Aorta (tissue), 5 donors: Measurements from ENCODE around the gene CRACR2A. TPM values are rescaled to one million over a fixed set of nuclear protein-coding genes. Genes with fewer than 3 reads are reported as not detected.

ENCODE experiments used
- ATAC-seq: fragments of 200-7000 bp; cut with Tn5 transposase; one replicate; pipeline ENCODE4 v1.9.1; 2022; ENCODE audit warnings: moderate library complexity; ENCODE audit not compliant: low FRiP score
- DNase-seq, 2 donors: peaks; one replicate each; pipeline ENCODE4 v3.0.0-alpha.2; 2020
- H3K27ac ChIP-seq, 2 donors: one replicate each; pipeline ENCODE4 v1.5.1; 2013; ENCODE audit warnings: low read length in 2 of 2, mild to moderate bottlenecking in 2 of 2, moderate library complexity in 2 of 2, control low read depth in 1 of 2, inconsistent platforms in 1 of 2, low read depth in 1 of 2
- H3K27me3 ChIP-seq, 2 donors: one replicate each; pipeline ENCODE4 v1.6.1; 2013; ENCODE audit warnings: control low read depth in 1 of 2, low read length in 1 of 2, mild to moderate bottlenecking in 1 of 2, moderate library complexity in 1 of 2; ENCODE audit not compliant: insufficient read depth in 2 of 2, control insufficient read depth in 1 of 2
- H3K36me3 ChIP-seq, 2 donors: one replicate each; pipeline ENCODE4 v1.6.1; 2013; ENCODE audit warnings: control low read depth in 1 of 2, low read length in 1 of 2, mild to moderate bottlenecking in 1 of 2; ENCODE audit not compliant: insufficient read depth in 2 of 2, control insufficient read depth in 1 of 2
- H3K4me1 ChIP-seq, 2 donors: one replicate each; pipeline ENCODE4 v1.6.1; 2013; ENCODE audit warnings: low read length in 2 of 2, control low read depth in 1 of 2, mild to moderate bottlenecking in 1 of 2, moderate library complexity in 1 of 2; ENCODE audit not compliant: insufficient read depth in 2 of 2, control insufficient read depth in 1 of 2
- H3K4me3 ChIP-seq, 2 donors: one replicate each; pipeline ENCODE4 v1.5.1; 2013; ENCODE audit warnings: low read length in 2 of 2, control low read depth in 1 of 2, mild to moderate bottlenecking in 1 of 2
- H3K9me3 ChIP-seq: one replicate; pipeline ENCODE4 v1.6.1; 2013; ENCODE audit warnings: mild to moderate bottlenecking, low read length; ENCODE audit not compliant: control insufficient read depth
- WGBS, 2 donors: extraction: QIAGEN DNeasy Blood & Tissue Kit; methylation state at CpG; one replicate each; pipeline ENCODE4 v1.1.7; 2013; 5-methylcytosine and 5-hydroxymethylcytosine counted together
- intact Hi-C, 2 donors: fragments of 100-400 bp; cut with DNase I; formaldehyde crosslinking; loops; one replicate each; pipeline versions ENCODE4 v1.14.2 to v1.15.0; 2022
- polyA plus RNA-seq, 2 donors: library from polyadenylated mRNA; stranded (reverse); fragments of 200-250 nt; gene quantifications; one replicate each; pipeline ENCODE4 v1.2.3, GENCODE V29; 2013
- total RNA-seq, 2 donors: library from RNA; stranded (reverse); fragmentation: NEBNext Ultra II Directional; extraction: Animal tissue kit (Norgen Biotek cat#: 25700); gene quantifications; one replicate each; pipeline ENCODE4 v1.2.1, GENCODE V29; 2021
- donor health status: healthy with polysubstance abuse.
- donor health status: Bipolar disorder and iron deficiency.
- donor health status: DM: no; HTN: no; CAD: no.
- donor health status: DM: no; HTN: no; CAD: no.
- donor health status: DM: yes; HTN: yes; CAD: no.

CRACR2A gene
- total and polyA plus RNA-seq, 4 donors = 0.49 to 6.9 (median 4.2) TPM

- Histone ChIP-seq H3K9me3 (peaks cover 4% of the 10 kb centered on the region), H3K27ac (no peak overlapping the region), H3K36me3 (no peaks in the 10 kb centered on the region), H3K4me1 (no peaks in the 10 kb centered on the region), H3K4me3 (no peak overlapping the region), H3K27me3 (no peaks in the 10 kb centered on the region)
- intact Hi-C loops = no loop called here
- WGBS, 2 donors = 93 to 96% methylated on average over 4 of the region's 4 CpGs
- no peak for DNase-seq
- no peak for ATAC-seq
These were observed 6.2 kb downstream of the CRACR2A start for GRCh38 chr12:3746758-3747157.

- Histone ChIP-seq H3K27ac (no peak overlapping the region), H3K36me3 (no peaks in the 10 kb centered on the region), H3K4me3 (no peak overlapping the region), H3K27me3 (no peaks in the 10 kb centered on the region), H3K9me3 (peaks cover 4% of the 10 kb centered on the region), H3K4me1 (no peaks in the 10 kb centered on the region)
- DNase-seq (no peak), ATAC-seq (no peak)
- intact Hi-C loops = no loop called here
- WGBS, 2 donors = 86 to 91% methylated on average over 6 of the region's 6 CpGs
These were observed 7.8 kb downstream of the CRACR2A start for GRCh38 chr12:3745152-3745551.

DNA sequence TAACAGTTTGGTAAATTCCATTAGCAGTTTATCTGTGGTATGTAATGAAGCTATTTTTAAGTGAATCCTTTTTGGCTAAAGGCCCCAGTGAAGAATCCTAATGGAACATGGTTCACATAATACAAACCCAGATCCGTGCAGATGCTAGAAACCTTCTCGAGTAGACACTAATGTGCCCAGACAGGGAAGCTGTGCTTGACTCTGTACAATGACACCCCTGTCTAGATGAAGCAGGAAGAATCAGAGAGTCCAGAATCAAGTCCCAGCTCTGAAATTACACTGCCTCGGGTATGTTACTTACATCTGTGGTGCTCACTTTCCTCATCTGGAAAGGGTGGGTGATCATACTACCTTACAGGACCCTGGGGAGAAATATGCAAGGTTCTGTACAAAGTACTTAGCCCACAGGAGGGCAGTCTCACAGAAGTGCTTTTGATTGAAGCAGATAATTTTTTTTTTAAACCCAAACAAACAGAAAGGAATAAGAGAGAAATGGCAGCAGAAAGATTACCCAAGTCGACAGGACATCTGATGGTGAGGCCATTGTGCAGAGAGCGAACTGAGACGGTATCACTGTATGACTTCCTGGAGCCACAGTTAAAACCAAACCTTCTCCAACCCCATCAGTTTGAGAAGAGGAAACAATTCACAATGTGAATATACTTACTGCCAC, 8.5 kb downstream of the CRACR2A start:
- WGBS, 2 donors = 75 to 78% methylated on average over 6 of the region's 6 CpGs
- Histone ChIP-seq H3K36me3 (no peaks in the 10 kb centered on the region), H3K27ac (no peak overlapping the region), H3K27me3 (no peaks in the 10 kb centered on the region), H3K9me3 (peaks cover 4% of the 10 kb centered on the region), H3K4me3 (no peak overlapping the region), H3K4me1 (no peaks in the 10 kb centered on the region)
- ATAC-seq (no peak), DNase-seq (no peak)
- intact Hi-C loops = no loop called here

GRCh38 chr12:3743803-3744202, 9.1 kb downstream of the CRACR2A start:
- no peaks in the 10 kb centered on the region for H3K4me1 ChIP-seq
- H3K27ac ChIP-seq = no peak overlapping the region
- ATAC-seq (no peak), DNase-seq (no peak)
- 73 to 79% methylated on average over 6 of the region's 6 CpGs for WGBS, 2 donors
- intact Hi-C loops = no loop called here
- H3K27me3 ChIP-seq = no peaks in the 10 kb centered on the region
- H3K4me3 ChIP-seq = no peak overlapping the region
- peaks cover 4% of the 10 kb centered on the region for H3K9me3 ChIP-seq
- H3K36me3 ChIP-seq = no peaks in the 10 kb centered on the region

DNA sequence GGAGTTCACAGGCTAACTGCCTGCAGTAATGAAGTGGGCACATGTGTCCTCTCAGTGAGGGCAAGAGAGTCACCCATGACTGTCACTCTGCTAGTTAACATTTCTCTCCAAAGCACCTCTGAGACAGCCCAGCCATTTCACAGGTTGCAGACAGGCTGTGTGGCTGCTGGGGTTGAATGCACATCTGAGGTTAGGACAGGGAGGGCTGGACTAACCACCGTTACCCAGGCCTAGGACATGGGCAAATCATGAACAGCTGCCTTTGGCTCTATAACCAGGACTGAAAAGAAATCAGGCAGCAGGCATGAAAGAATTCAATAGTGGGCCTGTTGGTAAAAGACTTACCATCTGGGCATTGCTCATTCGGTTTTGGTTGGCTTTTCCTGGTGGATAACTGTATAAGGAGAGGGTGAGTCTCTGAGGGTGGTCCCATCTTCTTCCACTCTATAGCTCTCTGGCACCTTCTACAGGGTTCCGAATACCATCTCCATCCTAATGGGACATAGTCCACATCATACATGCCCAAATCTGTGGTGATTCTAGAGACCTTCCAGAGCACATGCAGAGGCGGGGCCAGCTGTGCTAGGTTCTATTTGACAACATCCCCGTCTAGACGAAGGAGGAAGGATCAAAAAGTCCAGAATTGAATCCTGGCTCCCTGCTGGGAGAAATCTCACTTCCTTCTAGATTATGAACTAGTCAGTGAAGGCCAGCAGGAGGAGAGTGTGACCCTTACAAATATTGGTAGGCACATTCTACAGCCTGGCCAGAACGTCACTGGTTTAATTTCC, 10.8 kb downstream of the CRACR2A start:
- no peak overlapping the region for H3K27ac ChIP-seq
- intact Hi-C loops = no loop called here
- 76 to 81% methylated on average over 7 of the region's 7 CpGs for WGBS, 2 donors
- H3K27me3 ChIP-seq = no peaks in the 10 kb centered on the region
- no peaks in the 10 kb centered on the region for H3K36me3 ChIP-seq
- H3K9me3 ChIP-seq = peaks cover 4% of the 10 kb centered on the region
- no peak for DNase-seq
- H3K4me3 ChIP-seq = no peak overlapping the region
- ATAC-seq = no peak
- H3K4me1 ChIP-seq = no peaks in the 10 kb centered on the region

DNA sequence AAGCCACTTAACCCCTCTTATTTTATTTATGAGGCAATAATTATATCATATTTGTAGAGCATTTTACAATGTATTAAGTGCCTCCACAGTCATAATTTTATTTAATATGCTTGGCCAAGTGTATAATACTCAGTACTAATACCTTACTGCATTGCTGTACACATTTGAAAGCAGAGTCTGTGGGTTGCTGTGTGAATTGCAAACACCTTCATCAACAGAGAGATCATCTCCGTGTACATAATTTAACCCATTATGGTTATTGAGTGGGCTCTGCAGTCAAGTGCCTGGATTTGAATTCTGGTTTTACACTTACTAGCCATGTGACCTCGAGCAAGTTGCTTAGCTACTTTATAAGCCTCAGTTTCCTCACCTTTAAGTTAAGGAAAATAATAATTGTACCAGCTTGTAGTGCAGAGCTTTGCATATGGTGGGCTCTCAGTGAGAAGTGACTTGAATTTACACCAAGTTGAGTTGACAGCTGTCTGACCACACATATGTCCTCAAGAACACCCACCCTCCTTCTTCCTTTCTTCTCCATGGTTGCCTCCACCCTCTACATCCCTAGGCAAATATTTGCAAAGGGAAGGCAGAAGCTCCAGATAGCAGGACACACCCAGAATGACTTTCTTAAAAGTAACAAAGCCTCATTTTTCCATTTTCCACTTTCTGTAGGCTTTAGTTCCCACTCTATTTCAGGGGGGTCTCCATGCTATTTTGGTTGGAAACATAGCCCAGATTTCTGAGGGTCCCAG, 12.3 kb downstream of the CRACR2A start:
- 67 to 68% methylated on average over 2 of the region's 2 CpGs for WGBS, 2 donors
- ATAC-seq = no peak
- intact Hi-C loops = no loop called here
- H3K27me3 ChIP-seq = no peaks in the 10 kb centered on the region
- no peaks in the 10 kb centered on the region for H3K9me3 ChIP-seq
- H3K27ac ChIP-seq = no peak overlapping the region
- H3K4me3 ChIP-seq = no peak overlapping the region
- H3K4me1 ChIP-seq = no peaks in the 10 kb centered on the region
- no peaks in the 10 kb centered on the region for H3K36me3 ChIP-seq
- no peak for DNase-seq

DNA sequence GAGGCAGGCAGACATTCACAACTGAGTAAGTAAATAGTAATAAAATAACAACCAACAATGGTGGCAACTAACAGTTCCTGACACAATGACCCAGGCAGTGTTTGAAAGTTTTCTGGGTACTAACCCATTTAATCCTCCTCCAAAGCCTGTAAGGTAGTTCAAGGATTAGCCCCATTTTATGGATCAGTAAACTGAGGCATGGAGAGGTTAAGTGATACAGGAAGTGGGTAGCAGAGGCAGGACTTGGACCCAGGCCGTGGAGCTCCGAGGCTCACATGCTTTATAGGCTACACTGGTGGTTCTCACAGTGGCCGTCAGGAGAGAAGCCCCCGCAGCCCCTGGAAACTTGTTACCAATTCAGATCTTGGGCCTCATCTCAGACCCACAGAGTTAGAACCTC, 17.5 kb downstream of the CRACR2A start:
- no peak overlapping the region for H3K4me3 ChIP-seq
- intact Hi-C loops = no loop called here
- no peaks in the 10 kb centered on the region for H3K9me3 ChIP-seq
- ATAC-seq (no peak), DNase-seq (no peak)
- no peaks in the 10 kb centered on the region for H3K4me1 ChIP-seq
- no peaks in the 10 kb centered on the region for H3K36me3 ChIP-seq
- 84 to 95% methylated on average over 4 of the region's 4 CpGs for WGBS, 2 donors
- no peaks in the 10 kb centered on the region for H3K27me3 ChIP-seq
- no peak overlapping the region for H3K27ac ChIP-seq

DNA sequence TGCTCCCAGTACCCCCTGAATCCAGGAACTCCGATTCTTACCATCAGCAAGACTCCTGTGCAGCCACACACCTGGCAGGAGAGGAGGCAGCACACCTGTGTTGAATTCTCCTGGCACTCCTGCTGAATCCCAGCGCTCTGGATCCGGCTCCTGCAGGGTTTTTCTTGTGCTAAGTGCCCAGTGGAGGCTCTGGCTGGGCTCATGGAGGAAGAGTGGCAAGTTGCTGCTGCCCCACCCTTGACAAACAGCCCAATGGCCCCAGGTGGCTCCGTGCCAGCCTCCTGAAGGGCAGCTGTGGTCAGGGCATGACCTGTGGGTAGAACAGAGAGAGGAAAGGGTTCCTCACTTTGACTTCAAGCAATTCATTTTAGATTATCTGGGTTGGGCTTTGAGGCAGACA, 20.0 kb downstream of the CRACR2A start:
- DNase-seq (no peak), ATAC-seq (no peak)
- no peak overlapping the region for H3K4me3 ChIP-seq
- no peak overlapping the region for H3K27ac ChIP-seq
- H3K36me3 ChIP-seq = no peaks in the 10 kb centered on the region
- WGBS, 2 donors = 49 to 58% methylated on average over 4 of the region's 4 CpGs
- intact Hi-C loops = no loop called here
- no peaks in the 10 kb centered on the region for H3K9me3 ChIP-seq
- H3K4me1 ChIP-seq = no peaks in the 10 kb centered on the region
- no peaks in the 10 kb centered on the region for H3K27me3 ChIP-seq
